HepG2 (cell line): ENCODE measurements around the gene PIK3IP1. TPM values are rescaled to one million over a fixed set of nuclear protein-coding genes. Genes with fewer than 3 reads are reported as not detected.

Experiments used
- ATAC-seq: fragments of 200-7000 bp; cut with Tn5 transposase; 3 replicates; pipeline ENCODE4 v1.9.1; 2020; ENCODE audit warnings: mild to moderate bottlenecking, moderate library complexity
- BruUV-seq: library from RNA; stranded (reverse); fragments of 400-500 nt; replicated peaks from 2 replicates; lab custom pipeline; 2021; lab: Mats Ljungman, UMichigan
- CTCF ChIA-PET: fragments of 300-600 bp; formaldehyde crosslinking; extraction: SDS; loops from one replicate; lab custom pipeline; 2021; ENCODE audit warnings: low total read pairs, inconsistent platforms, low intra/inter-chr PET ratio; lab: Yijun Ruan, JAX
- POLR2A ChIA-PET: fragments of 350-600 bp; sonication (Branson Sonifier 250); formaldehyde crosslinking; loops from one replicate; lab custom pipeline; 2020; ENCODE audit warnings: antibody characterized with exemption, inconsistent platforms; lab: Yijun Ruan, JAX
- DNase-seq: peaks from one replicate; pipeline ENCODE4 v3.0.0-alpha.2; 2015; ENCODE audit warnings: low spot score
- FAIRE-seq: peaks from 3 replicates; lab custom pipeline; 2011; peaks lifted over from hg19 to GRCh38; lab: Jason Lieb, UNC
- H2AFZ ChIP-seq: one replicate; pipeline ENCODE4 v1.6.1; 2011; ENCODE audit warnings: low read length, inconsistent platforms
- H3K27ac ChIP-seq: fragments of 300-600 bp; 3 replicates; pipeline ENCODE4 v1.8.0; 2011; ENCODE audit warnings: mixed run types, mild to moderate bottlenecking, mixed read lengths, low read length, inconsistent platforms; ENCODE audit not compliant: insufficient read depth; ENCODE audit errors: extremely low read length
- H3K27me3 ChIP-seq, 2 experiments: fragments of 200-600 bp in 1 of 2; 2 replicates in 1 of 2; 3 replicates in 1 of 2; pipeline versions ENCODE4 v1.6.0 to v1.8.0; 2011; ENCODE audit warnings: low read length in 2 of 2, mild to moderate bottlenecking in 2 of 2, moderate library complexity in 2 of 2, inconsistent platforms in 1 of 2; ENCODE audit not compliant: insufficient read depth in 2 of 2, control insufficient read depth in 1 of 2
- H3K36me3 ChIP-seq, 2 experiments: fragments of 200-600 bp in 1 of 2; replicated peaks in 1 of 2; 2 replicates in 1 of 2; 3 replicates in 1 of 2; pipeline versions ENCODE4 v1.5.1 to v1.8.0; 2011; ENCODE audit warnings: low read length in 2 of 2, inconsistent platforms in 1 of 2; ENCODE audit not compliant: insufficient read depth in 2 of 2, control insufficient read depth in 1 of 2
- H3K4me1 ChIP-seq: 2 replicates; pipeline ENCODE4 v1.5.1; 2012; ENCODE audit warnings: low read length, inconsistent platforms; ENCODE audit not compliant: insufficient read depth
- H3K4me2 ChIP-seq: 2 replicates; pipeline ENCODE4 v1.6.0; 2011; ENCODE audit warnings: low read depth, low read length, inconsistent platforms
- H3K4me3 ChIP-seq, 3 experiments: fragments of 200-600 bp in 1 of 3; sonication (generic), shearing (Covaris generic) in 1 of 3; replicated peaks in 1 of 3; 2 replicates each; pipeline ENCODE4 v1.5.1; 2011 to 2016; ENCODE audit warnings: low read length in 3 of 3, inconsistent platforms in 2 of 3, low read depth in 2 of 3, mild to moderate bottlenecking in 2 of 3, control low read depth in 1 of 3, mixed read lengths in 1 of 3; ENCODE audit not compliant: insufficient read depth in 1 of 3
- H3K79me2 ChIP-seq: one replicate; pipeline ENCODE4 v1.6.1; 2011; ENCODE audit warnings: low read length, inconsistent platforms; ENCODE audit not compliant: insufficient read depth
- H3K9ac ChIP-seq: 2 replicates; pipeline ENCODE4 v1.6.0; 2011; ENCODE audit warnings: mild to moderate bottlenecking, low read depth, low read length, inconsistent platforms; ENCODE audit not compliant: insufficient read depth
- H3K9me3 ChIP-seq: 2 replicates; pipeline ENCODE4 v1.5.1; 2012; ENCODE audit warnings: mild to moderate bottlenecking, low read length
- H4K20me1 ChIP-seq: 2 replicates; pipeline ENCODE4 v1.6.0; 2011; ENCODE audit warnings: inconsistent platforms, mild to moderate bottlenecking, low read length, moderate library complexity; ENCODE audit not compliant: insufficient read depth
- ATM ChIP-seq: fragments of 450-650 bp; IDR thresholded peaks from 2 replicates; pipeline ENCODE4 v1.7.1; 2017; ENCODE audit warnings: mild to moderate bottlenecking, borderline replicate concordance
- BORCS8-MEF2B ChIP-seq: sonication (generic); formaldehyde crosslinking; IDR thresholded peaks from 2 replicates; pipeline ENCODE4 v1.8.0; 2022; ENCODE audit warnings: mild to moderate bottlenecking, missing genetic modification reagents
- WGBS: methylation state at CpG from one replicate; pipeline ENCODE4 v1.1.6; 2017; ENCODE audit warnings: low lambda C conversion rate; 5-methylcytosine and 5-hydroxymethylcytosine counted together
- in situ Hi-C: cut with HindIII; loops from 2 replicates; pipeline ENCODE4 v1.10.0; 2017; ENCODE audit warnings: low pct_unique_long_range_greater_than_20kb; ENCODE audit not compliant: extremely low pct_ligation_motif_present
- intact Hi-C: fragments of 100-400 bp; cut with micrococcal nuclease; formaldehyde crosslinking; loops from one replicate; pipeline ENCODE4 v1.10.0; 2022; ENCODE audit not compliant: unreplicated experiment
- polyA plus RNA-seq, 8 experiments: library from polyadenylated mRNA; depleted of rRNA in 3 of 8; stranded (reverse) in 7 of 8; unstranded in 1 of 8; fragments of >200 nt; fragmentation: Illumina TruSeq in 4 of 8; extraction: Trizol in 4 of 8; gene quantifications; 2 replicates each; pipeline versions ENCODE4 v1.2.1 to v1.2.3, GENCODE V29; 2011 to 2016; ENCODE audit warnings: low read depth in 4 of 8, missing spikeins in 1 of 8, mixed read lengths in 1 of 8; ENCODE audit not compliant: insufficient read depth in 1 of 8
- total RNA-seq, 5 experiments: library from RNA; depleted of rRNA; stranded (reverse); fragments of >200 nt; fragmentation: Illumina TruSeq; extraction: Trizol; gene quantifications; 2 replicates each; pipeline ENCODE4 v1.2.3, GENCODE V29; 2016; ENCODE audit warnings: low read depth in 1 of 5
- TF ChIP-seq, protein P1 (sequence below): sonication (generic); formaldehyde crosslinking; IDR thresholded peaks from 2 replicates; pipeline ENCODE4 v1.4.0; 2020; ENCODE audit warnings: missing genetic modification reagents
- TF ChIP-seq, protein P2 (sequence below): IDR thresholded peaks from 2 replicates; pipeline ENCODE4 v1.6.1; 2016; ENCODE audit warnings: mild to moderate bottlenecking, missing biosample characterization, missing genetic modification reagents
- TF ChIP-seq, protein P3 (sequence below): sonication (generic); formaldehyde crosslinking; IDR thresholded peaks from 2 replicates; pipeline ENCODE4 v1.5.1; 2020; ENCODE audit warnings: missing genetic modification reagents, mild to moderate bottlenecking, borderline replicate concordance

PIK3IP1 gene
- total and polyA plus RNA-seq, 2 of the 13 experiments (the other 11 are each of a cell fraction or from before 2014, with no cell fraction given), result 1.3 to 2.5 TPM

DNA sequence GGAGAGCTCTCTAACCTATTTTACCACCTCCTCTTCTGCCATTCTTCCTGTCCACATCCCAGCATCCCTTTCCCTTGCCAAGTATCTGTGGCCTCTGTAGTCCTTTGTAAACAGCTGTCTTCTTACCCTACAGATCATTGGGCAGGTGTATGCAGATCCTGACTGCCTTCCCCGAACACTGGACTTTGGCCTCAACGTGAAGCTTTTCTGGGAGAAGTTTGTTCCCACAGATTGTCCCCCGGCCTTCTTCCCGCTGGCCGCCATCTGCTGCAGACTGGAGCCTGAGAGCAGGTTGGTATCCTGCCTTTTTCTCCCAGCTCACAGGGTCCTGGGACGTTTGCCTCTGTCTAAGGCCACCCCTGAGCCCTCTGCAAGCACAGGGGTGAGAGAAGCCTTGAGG is 17.3 kb downstream of the PIK3IP1 start:
- Histone ChIP-seq H3K27me3 (no peaks in the 10 kb centered on the region), H3K27ac (no peak overlapping the region), H3K4me2 (no peak overlapping the region), H3K9me3 (no peaks in the 10 kb centered on the region), H3K4me1 (peaks cover 19% of the 10 kb centered on the region), H2AFZ (no peak overlapping the region), H3K9ac (no peak overlapping the region), H4K20me1 (peaks cover 4% of the 10 kb centered on the region; the same call in 1 of the 2 replicates), H3K36me3 (peaks cover 31 to 71% of the 10 kb centered on the region in 2 experiments), H3K79me2 (no peaks in the 10 kb centered on the region), H3K4me3 (no peak overlapping the region)
- ChIA-PET CTCF (no interaction called here), POLR2A (no interaction called here)
- TF ChIP-seq, protein P1, sequence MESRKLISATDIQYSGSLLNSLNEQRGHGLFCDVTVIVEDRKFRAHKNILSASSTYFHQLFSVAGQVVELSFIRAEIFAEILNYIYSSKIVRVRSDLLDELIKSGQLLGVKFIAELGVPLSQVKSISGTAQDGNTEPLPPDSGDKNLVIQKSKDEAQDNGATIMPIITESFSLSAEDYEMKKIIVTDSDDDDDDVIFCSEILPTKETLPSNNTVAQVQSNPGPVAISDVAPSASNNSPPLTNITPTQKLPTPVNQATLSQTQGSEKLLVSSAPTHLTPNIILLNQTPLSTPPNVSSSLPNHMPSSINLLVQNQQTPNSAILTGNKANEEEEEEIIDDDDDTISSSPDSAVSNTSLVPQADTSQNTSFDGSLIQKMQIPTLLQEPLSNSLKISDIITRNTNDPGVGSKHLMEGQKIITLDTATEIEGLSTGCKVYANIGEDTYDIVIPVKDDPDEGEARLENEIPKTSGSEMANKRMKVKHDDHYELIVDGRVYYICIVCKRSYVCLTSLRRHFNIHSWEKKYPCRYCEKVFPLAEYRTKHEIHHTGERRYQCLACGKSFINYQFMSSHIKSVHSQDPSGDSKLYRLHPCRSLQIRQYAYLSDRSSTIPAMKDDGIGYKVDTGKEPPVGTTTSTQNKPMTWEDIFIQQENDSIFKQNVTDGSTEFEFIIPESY (CRISPR knock-in tag), result peak; percentile 83
- TF ChIP-seq BORCS8-MEF2B (CRISPR knock-in tag), result no peak
- BruUV-seq, result no TSS peak
- ATAC-seq, result no peak
- WGBS, result 81% methylated on average over 6 of the region's 6 CpGs
- in situ Hi-C loops (no loop called here), intact Hi-C loops (no loop called here)
- DNase-seq, result no peak
- FAIRE-seq, result no peak

DNA sequence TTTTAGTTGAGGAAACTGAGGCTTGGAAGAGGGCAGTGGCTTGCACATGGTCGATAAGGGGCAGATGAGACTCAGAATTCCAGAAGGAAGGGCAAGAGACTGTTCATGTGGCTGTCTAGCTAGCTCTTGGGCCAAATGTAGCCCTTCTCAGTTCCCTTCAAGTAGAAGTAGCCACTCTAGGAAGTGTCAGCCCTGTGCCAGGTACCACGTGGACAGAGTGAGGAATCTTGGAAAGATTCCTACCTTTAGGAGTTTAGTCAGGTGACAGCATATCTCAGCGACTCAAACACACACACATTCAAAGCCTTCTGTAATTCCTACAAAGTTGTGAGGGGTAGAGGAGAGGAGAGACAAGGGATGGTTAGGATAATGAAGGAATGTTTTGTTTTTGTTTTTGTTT is 18.3 kb downstream of the PIK3IP1 start:
- BruUV-seq, result no TSS peak
- no peak overlapping the region for H3K9ac ChIP-seq
- H3K27me3 ChIP-seq, result no peaks in the 10 kb centered on the region
- intact Hi-C loops (no loop called here), in situ Hi-C loops (no loop called here)
- peaks cover 23% of the 10 kb centered on the region for H3K4me1 ChIP-seq
- FAIRE-seq (no peak), ATAC-seq (no peak), DNase-seq (no peak)
- peaks cover 4% of the 10 kb centered on the region; the same call in 1 of the 2 replicates for H4K20me1 ChIP-seq
- TF ChIP-seq, protein P2, sequence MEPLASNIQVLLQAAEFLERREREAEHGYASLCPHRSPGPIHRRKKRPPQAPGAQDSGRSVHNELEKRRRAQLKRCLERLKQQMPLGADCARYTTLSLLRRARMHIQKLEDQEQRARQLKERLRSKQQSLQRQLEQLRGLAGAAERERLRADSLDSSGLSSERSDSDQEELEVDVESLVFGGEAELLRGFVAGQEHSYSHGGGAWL (CRISPR knock-in tag), result no peak
- TF ChIP-seq, protein P3, sequence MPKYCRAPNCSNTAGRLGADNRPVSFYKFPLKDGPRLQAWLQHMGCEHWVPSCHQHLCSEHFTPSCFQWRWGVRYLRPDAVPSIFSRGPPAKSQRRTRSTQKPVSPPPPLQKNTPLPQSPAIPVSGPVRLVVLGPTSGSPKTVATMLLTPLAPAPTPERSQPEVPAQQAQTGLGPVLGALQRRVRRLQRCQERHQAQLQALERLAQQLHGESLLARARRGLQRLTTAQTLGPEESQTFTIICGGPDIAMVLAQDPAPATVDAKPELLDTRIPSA (CRISPR knock-in tag), result no peak
- TF ChIP-seq ATM, result no peak
- ChIA-PET CTCF (no interaction called here), POLR2A (no interaction called here)
- no peaks in the 10 kb centered on the region for H3K79me2 ChIP-seq
- H3K36me3 ChIP-seq, result peaks cover 34 to 74% of the 10 kb centered on the region in 2 experiments
- H3K4me3 ChIP-seq, result no peak overlapping the region
- H3K9me3 ChIP-seq, result no peaks in the 10 kb centered on the region
- H3K27ac ChIP-seq, result no peak overlapping the region
- no peak overlapping the region for H3K4me2 ChIP-seq
- 94% methylated on average over 3 of the region's 3 CpGs for WGBS
- H2AFZ ChIP-seq, result no peak overlapping the region
